Activated T-cell treated with anti-CD3 and anti-CD28 coated beads, Interleukin-2, amount 50 U/mL, for 72 hours (primary cell): Measurements from ENCODE around the gene XRRA1. TPM values are rescaled to one million over a fixed set of nuclear protein-coding genes. Genes with fewer than 3 reads are reported as not detected.
"Not testable (repeated sequence)": the region's sequence is repeated elsewhere in the genome, so short reads cannot be mapped to it uniquely, and the experiment has no call there.

Source experiments
- ATAC-seq, 2 donors: fragments of 150-1000 bp; cut with Tn5 transposase; replicated peaks in 1 of 2; 2 replicates each; pipeline ENCODE4 v1.10.0; 2021; ENCODE audit warnings: moderate library complexity in 2 of 2, mild to moderate bottlenecking in 1 of 2
- DNase-seq, 2 donors: peaks; one replicate each; pipeline ENCODE4 v3.0.0; 2021 to 2022; ENCODE audit warnings: mixed read lengths in 1 of 2
- H3K27ac Mint-ChIP-seq: one replicate; pipeline ENCODE4 v1.8.0; 2022; ENCODE audit warnings: mild to moderate bottlenecking, moderate library complexity, mixed read lengths
- H3K27me3 Mint-ChIP-seq: one replicate; pipeline ENCODE4 v1.8.0; 2022; ENCODE audit warnings: low read depth, mixed read lengths
- H3K36me3 Mint-ChIP-seq, 2 donors: one replicate each; pipeline ENCODE4 v1.8.0; 2022; ENCODE audit warnings: mixed read lengths in 2 of 2, mild to moderate bottlenecking in 1 of 2; ENCODE audit not compliant: insufficient read depth in 2 of 2
- H3K4me1 Mint-ChIP-seq: one replicate; pipeline ENCODE4 v1.8.0; 2022; ENCODE audit warnings: low read depth, mixed read lengths
- H3K4me3 Mint-ChIP-seq, 2 donors: one replicate each; pipeline ENCODE4 v1.8.0; 2022; ENCODE audit warnings: mild to moderate bottlenecking in 2 of 2, mixed read lengths in 2 of 2, moderate library complexity in 2 of 2
- H3K9me3 Mint-ChIP-seq, 2 donors: one replicate each; pipeline ENCODE4 v1.8.0; 2022; ENCODE audit warnings: mixed read lengths in 2 of 2
- total RNA-seq, 2 donors: library from RNA; stranded (reverse); gene quantifications; one replicate each; pipeline ENCODE4 v1.2.3, GENCODE V29; 2022

XRRA1 gene, protein sequence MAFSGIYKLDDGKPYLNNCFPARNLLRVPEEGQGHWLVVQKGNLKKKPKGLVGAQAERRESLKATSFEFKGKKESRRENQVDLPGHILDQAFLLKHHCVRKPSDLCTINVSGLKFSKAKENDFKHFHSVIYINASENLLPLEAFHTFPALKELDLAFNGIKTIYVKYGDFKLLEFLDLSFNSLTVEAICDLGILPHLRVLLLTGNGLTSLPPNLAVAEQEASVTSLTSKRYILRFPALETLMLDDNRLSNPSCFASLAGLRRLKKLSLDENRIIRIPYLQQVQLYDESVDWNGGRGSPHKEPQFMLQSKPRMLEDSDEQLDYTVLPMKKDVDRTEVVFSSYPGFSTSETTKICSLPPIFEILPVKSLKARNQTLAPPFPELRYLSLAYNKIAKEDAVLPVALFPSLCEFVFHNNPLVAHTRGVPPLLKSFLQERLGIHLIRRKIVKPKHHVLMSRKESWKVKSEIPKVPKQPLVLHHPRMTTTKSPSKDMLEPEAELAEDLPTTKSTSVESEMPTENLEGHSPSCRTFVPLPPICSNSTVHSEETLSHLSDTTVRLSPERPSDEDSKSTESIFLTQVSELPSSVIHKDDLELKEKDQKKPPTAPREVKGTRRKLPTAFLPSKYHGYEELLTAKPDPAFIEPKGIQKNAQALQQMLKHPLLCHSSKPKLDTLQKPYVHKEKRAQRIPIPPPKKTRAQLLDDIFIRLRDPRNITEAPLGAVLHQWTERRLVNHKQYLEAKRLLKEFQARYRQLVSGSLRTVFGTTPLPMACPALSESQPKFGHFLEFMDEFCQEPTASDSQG
- 10 to 100 TPM; 15.4 to 22.6 TPM for total RNA-seq

DNA sequence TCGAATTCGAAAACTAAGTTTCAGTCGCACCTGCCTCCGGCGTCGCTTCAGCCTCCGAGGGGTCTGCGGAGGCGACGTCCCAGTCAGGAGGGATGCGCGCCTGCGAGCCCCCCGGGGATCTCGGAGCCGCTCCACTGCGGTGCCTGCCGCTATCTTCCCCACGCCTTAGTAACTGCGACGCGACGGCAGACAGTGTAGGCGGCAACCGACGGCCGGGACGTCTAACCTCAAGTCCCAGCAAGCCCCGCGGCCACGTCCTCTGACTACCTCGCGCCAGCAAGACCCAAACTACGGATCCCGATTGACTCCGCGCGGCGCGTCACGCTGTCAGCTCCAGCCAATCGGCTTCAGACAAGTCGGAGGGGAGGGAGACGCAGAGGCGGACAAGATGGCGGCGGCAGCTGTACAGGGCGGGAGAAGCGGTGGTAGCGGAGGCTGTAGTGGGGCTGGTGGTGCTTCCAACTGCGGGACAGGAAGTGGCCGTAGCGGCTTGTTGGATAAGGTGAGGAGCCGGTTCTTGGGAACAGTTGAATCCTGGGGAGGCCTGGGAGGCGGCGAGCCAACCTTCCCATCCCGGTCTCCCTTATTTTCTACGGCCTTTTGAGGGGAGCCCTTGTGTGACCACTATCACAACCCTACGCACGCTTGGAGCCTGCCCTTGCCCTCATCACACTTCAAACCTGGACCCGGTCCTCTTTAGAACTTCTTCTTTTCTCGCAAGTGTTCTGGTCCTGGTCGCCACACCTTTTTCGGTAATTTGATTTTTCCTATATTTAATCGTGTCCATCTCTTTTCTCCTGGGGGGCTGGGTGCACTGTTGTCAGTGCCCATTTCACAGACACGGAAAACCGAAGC, at the start of gene XRRA1, which contains the start of gene SPCS2:
XRRA1 (minus strand) TSS at position 194 of the 855 bp plus-strand sequence. CDS start 8,213 bp downstream, outside the sequence.
SPCS2 (plus strand) TSS at position 369 of the 855 bp plus-strand sequence; CDS start at position 389, 20 bp downstream.
- no peaks in the 10 kb centered on the region for H3K27me3 Mint-ChIP-seq
- DNase-seq (peak; percentile 98 to 99), ATAC-seq (peak; percentile 99)
- peak within 1 kb of the TSS; percentile 98 to 99 for H3K4me3 Mint-ChIP-seq
- peaks cover 79% of the 10 kb centered on the region for H3K4me1 Mint-ChIP-seq
- peak within 1 kb of the TSS; percentile 100 for H3K27ac Mint-ChIP-seq
- peaks cover 0 to 2% of the 10 kb centered on the region in 2 donors for H3K9me3 Mint-ChIP-seq
- H3K36me3 Mint-ChIP-seq = peaks cover 13 to 24% of the 10 kb centered on the region in 2 donors

DNA sequence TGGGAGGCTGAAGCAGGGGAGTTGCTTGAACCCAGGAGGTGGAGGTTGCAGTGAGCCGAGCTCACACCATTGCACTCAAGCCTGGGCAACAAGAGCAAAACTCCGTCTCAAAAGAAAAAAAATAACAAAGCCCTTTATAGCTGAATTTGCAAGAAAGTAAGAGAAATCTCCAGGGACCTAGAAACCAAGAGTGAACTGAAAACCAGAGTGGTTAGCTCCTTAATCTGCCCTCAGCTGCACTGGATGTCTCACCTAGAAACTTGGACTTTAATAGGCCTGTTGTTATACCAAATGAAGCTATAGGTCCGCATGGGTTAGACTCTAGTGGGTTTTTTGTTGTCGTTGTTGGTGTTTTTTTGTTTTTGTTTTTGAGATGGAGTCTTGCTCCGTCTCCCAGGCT, 44.0 kb upstream of the XRRA1 start:
- Mint-ChIP-seq H3K9me3 (no peaks in the 10 kb centered on the region), H3K36me3 (peaks cover 0 to 5% of the 10 kb centered on the region in 2 donors), H3K27me3 (no peaks in the 10 kb centered on the region), H3K27ac (no peak overlapping the region), H3K4me1 (peaks cover 40% of the 10 kb centered on the region), H3K4me3 (no peak overlapping the region)
- ATAC-seq = no peak
- no peak for DNase-seq

DNA sequence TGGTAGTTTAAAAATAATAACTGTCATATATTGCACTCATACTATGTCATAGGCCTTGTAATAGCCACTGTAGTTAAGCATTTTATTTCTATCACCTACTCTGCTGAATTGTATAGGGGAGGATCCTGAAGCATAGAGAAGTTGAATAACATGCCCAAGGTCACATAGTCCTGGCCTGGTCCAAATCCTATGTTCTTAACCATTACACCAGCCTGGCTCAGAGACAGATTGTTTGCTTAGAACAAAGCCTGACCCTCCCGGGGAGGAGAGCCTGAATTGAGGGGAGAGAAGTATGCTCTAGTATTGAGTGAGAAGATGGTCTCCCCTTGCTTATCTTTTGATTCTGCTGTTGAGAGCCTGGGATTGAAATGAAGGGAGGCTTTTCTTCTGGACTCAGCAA, 42.0 kb upstream of the XRRA1 start:
- ATAC-seq = no peak
- no peaks in the 10 kb centered on the region for H3K9me3 Mint-ChIP-seq
- peaks cover 0 to 5% of the 10 kb centered on the region in 2 donors for H3K36me3 Mint-ChIP-seq
- no peak for DNase-seq
- H3K4me1 Mint-ChIP-seq = peaks cover 40% of the 10 kb centered on the region
- H3K27ac Mint-ChIP-seq = peak overlapping the region; percentile 31
- peak overlapping the region; percentile 90 to 98 for H3K4me3 Mint-ChIP-seq
- H3K27me3 Mint-ChIP-seq = no peaks in the 10 kb centered on the region

DNA sequence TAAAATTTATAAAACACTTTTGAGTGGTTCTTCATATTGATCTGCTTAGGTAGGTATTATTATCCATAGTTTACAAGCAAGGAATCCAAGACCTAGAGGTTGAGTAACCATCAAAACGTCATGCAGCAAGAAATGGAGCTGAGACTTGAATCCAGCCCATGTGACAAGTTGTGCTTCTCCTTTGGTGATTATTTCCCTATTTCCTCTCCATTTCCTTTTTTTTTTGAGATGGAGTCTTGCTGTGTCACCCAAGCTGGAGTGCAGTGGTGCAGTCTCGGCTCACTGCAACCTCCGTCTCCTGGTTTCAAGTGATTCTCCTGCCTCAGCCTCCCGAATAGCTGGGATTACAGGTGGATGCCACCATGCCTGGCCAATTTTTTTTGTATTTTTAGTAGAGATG, 41.3 kb upstream of the XRRA1 start:
- H3K9me3 Mint-ChIP-seq, DNase-seq, H3K36me3 Mint-ChIP-seq, ATAC-seq, H3K27me3 Mint-ChIP-seq: not testable (repeated sequence)
- Mint-ChIP-seq H3K4me3 (peak overlapping the region; percentile 90 to 98), H3K4me1 (peaks cover 40% of the 10 kb centered on the region), H3K27ac (peak overlapping the region; percentile 93)

DNA sequence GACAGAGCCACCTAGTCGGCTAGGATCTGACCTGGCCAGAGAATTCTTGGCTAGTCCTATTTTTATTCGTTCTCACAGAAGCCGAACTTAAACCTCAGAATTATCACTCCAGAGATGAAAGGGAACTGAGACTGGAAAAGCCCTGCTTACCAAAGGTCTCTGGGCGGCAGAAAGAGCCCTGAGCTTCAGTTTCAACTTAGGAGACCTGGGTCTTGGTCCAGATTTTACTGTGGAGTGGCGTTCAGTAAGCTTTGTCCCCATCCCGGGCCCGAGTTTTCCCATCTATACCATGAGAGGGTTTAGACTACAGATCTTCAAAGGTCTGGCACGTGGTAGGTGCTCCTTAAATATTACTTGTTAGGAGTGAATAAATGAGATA, 40.4 kb upstream of the XRRA1 start:
- H3K27me3 Mint-ChIP-seq = no peaks in the 10 kb centered on the region
- H3K27ac Mint-ChIP-seq = peak overlapping the region; percentile 93
- H3K4me1 Mint-ChIP-seq = peaks cover 34% of the 10 kb centered on the region
- ATAC-seq (no peak), DNase-seq (peak; percentile 5 to 6)
- H3K36me3 Mint-ChIP-seq = peaks cover 0 to 3% of the 10 kb centered on the region in 2 donors
- no peaks in the 10 kb centered on the region for H3K9me3 Mint-ChIP-seq
- peak overlapping the region; percentile 90 to 98 for H3K4me3 Mint-ChIP-seq

DNA sequence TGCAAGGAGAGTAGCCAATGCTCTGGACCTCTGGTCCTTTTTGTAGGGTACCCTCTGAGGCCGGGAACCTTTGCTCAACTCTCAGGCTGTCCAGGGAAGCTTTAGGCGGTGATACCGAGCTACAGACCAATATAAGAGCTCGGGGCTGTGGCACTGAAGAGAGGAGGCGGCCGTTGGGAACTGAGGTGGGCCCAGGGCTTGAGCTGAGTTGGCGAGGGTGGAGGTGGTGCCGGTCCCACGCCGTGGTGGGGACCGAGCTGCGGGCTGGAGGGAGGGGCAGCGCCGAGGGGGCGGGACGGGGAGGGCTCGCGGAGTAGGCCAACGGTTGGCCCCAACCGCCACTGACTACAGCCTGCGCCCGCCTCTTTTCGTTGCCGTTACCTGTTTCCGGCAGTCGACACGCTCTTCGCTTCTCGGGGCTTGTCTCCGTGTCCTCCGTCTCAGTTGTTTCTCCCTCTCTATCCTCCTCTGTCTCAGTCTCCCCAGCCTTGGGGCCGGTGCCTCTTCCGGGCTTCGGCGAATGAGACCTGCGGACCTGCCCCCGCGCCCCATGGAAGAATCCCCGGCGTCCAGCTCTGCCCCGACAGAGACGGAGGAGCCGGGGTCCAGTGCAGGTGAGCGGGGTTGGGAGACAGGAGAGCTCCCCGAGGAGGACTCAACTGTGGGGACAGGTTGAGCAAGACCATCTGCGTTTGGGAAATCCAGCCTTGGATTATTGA, 39.8 kb upstream of the XRRA1 start, which contains the start of gene NEU3:
NEU3 (plus strand) TSS at position 393 of the 719 bp plus-strand sequence; CDS start at position 521, 128 bp downstream.
- Mint-ChIP-seq H3K27me3 (no peaks in the 10 kb centered on the region), H3K9me3 (no peaks in the 10 kb centered on the region), H3K27ac (peak within 1 kb of the TSS; percentile 93), H3K4me1 (peaks cover 34% of the 10 kb centered on the region), H3K4me3 (peak within 1 kb of the TSS; percentile 90 to 98), H3K36me3 (peaks cover 0 to 3% of the 10 kb centered on the region in 2 donors)
- DNase-seq = peak; percentile 84 to 91
- peak; percentile 96 to 98 for ATAC-seq

DNA sequence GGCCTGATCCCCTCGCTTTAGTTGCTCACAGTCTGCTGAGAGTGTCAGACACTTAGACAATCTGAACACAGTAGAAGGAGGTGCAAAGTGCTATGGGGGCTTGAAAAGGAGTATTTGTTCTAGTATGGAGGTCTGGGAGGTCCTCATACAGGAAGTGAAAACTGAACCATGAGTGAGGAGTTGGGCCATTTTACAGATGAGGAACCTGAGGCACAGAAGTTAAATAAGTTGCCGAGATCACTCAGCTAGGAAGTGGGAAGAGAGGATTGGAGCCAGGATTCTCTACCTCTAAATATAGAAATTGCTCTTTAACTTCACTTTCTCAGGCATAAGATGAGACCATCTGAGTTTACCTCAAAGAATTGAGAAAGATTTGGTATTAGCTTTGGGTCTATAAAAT, 35.8 kb upstream of the XRRA1 start:
- Mint-ChIP-seq H3K27ac (no peak overlapping the region), H3K36me3 (peaks cover 0 to 1% of the 10 kb centered on the region in 2 donors), H3K27me3 (no peaks in the 10 kb centered on the region), H3K4me3 (no peak overlapping the region), H3K9me3 (no peaks in the 10 kb centered on the region), H3K4me1 (peaks cover 8% of the 10 kb centered on the region)
- ATAC-seq = no peak
- no peak for DNase-seq

DNA sequence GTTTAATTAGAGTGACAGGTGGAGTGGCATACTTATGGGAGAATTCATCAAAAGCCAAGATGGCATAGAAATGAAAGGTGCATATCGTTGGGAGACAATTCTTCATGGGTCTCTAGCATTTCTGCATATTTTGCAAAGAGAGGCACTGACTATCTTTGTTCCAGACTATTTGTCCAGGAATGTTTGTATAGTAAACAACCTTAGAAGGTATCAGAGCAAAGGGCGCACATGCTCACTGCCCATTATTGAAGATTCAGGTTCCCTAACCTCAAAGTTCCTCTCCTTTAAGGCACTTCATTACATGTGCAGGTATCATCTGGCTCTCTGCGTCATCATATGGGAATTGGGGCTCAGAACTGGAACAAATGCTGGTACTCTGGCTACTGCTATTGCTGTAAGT, 35.2 kb upstream of the XRRA1 start:
- DNase-seq (no peak), ATAC-seq (no peak)
- Mint-ChIP-seq H3K4me1 (peaks cover 2% of the 10 kb centered on the region), H3K9me3 (no peaks in the 10 kb centered on the region), H3K36me3 (peaks cover 0 to 1% of the 10 kb centered on the region in 2 donors), H3K27ac (no peak overlapping the region), H3K27me3 (no peaks in the 10 kb centered on the region), H3K4me3 (no peak overlapping the region)

DNA sequence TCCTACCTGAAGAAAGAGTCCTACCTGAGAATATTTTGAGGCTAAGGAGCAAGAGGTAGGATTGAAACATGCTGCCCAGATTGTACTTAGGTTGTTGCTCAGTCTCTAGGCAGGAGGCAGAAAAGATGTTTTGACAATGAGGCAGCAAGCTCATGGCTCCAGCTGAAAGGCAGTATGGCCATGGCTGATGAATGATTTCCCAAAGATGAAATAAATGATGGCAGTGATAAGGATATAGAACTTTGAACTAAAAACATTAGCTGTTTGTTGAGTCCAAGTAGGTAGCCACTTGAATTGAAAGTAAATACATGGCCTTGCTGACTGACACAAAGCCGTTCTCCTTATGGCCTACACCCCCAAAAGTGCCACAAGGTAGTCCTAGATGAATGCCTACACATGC, 33.0 kb upstream of the XRRA1 start:
- H3K27ac Mint-ChIP-seq = no peak overlapping the region
- no peaks in the 10 kb centered on the region for H3K9me3 Mint-ChIP-seq

DNA sequence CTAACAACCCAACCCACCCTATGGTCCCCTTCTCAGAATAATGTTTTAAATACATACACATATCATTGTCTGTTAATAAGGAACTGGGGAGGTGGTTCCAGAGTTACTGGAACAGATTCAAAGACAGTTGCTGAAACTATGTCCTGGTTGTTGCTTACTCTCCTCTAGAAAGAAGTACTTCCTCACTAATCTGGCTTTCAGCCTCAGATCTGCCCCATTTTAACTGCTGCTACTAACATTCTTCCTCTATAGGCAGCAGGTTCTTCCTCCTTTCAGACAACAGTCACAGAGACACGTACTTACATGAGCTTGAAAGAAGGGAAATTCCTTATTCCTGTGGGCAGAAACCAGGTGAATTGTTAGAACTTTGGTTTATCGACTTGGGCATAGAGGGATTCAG, 31.7 kb upstream of the XRRA1 start:
- ATAC-seq = no peak
- Mint-ChIP-seq H3K36me3 (peaks cover 0 to 12% of the 10 kb centered on the region in 2 donors), H3K9me3 (no peaks in the 10 kb centered on the region), H3K27ac (no peak overlapping the region), H3K4me1 (no peaks in the 10 kb centered on the region), H3K27me3 (no peaks in the 10 kb centered on the region), H3K4me3 (no peak overlapping the region)
- no peak for DNase-seq

More for the DNA sequence above, 33.0 kb upstream of the XRRA1 start:
- ATAC-seq (no peak), DNase-seq (no peak)
- Mint-ChIP-seq H3K4me3 (no peak overlapping the region), H3K36me3 (peaks cover 0 to 6% of the 10 kb centered on the region in 2 donors), H3K4me1 (no peaks in the 10 kb centered on the region), H3K27me3 (no peaks in the 10 kb centered on the region)

DNA sequence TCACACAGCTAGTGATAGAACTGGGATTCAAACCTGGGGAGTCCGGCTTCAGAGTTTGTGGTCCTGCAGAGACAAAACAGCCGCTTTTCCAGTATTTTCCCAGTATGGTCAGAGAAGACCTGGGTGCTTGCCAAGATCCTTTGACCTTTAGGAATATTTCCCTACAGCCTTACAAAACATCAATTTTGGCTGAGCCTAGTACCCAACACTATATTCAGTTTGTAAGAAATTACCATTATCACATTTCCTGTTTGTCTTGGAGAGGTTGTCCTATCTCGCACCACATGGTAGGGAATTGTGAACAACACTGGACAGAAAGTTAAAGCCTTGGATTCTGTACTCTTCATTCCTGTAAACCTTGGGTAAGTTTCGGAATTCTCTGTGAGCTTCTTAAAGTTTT, 29.1 kb upstream of the XRRA1 start:
- no peak overlapping the region for H3K27ac Mint-ChIP-seq
- DNase-seq = no peak
- H3K36me3 Mint-ChIP-seq = peaks cover 7 to 22% of the 10 kb centered on the region in 2 donors
- H3K4me3 Mint-ChIP-seq = no peak overlapping the region
- H3K27me3 Mint-ChIP-seq = no peaks in the 10 kb centered on the region
- H3K9me3 Mint-ChIP-seq = no peaks in the 10 kb centered on the region
- H3K4me1 Mint-ChIP-seq = no peaks in the 10 kb centered on the region
- no peak for ATAC-seq

DNA sequence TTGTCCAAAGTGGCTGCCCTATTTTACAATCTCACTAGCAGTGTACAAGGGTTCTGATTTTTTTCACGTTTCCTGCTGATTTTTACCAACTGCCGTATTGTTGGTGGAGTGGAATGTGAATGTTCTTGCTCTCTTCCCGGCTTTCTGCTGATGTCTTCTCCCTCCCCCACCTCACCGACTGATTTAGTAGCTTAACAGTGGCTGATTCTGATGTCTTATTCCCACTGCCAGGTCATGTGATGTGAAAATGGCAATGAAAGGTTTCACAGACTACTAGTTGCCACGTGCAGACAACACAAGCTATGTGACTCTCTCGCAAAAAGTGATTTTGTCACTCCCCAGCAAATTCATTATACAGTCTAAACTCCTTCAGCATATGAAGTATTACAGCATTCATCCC, 22.5 kb upstream of the XRRA1 start:
- no peaks in the 10 kb centered on the region for H3K27me3 Mint-ChIP-seq
- DNase-seq (no peak), ATAC-seq (no peak)
- no peaks in the 10 kb centered on the region for H3K9me3 Mint-ChIP-seq
- H3K4me3 Mint-ChIP-seq = no peak overlapping the region
- no peak overlapping the region for H3K27ac Mint-ChIP-seq
- H3K4me1 Mint-ChIP-seq = no peaks in the 10 kb centered on the region
- H3K36me3 Mint-ChIP-seq = peaks cover 7 to 30% of the 10 kb centered on the region in 2 donors
